Measurements from ENCODE around the gene KLHL3.

The KLHL3 gene

GRCh38 chr5:137599457-137599856 lies 136.4 kb downstream of the KLHL3 start:
- H3K4me3 ChIP-seq (replicated peaks; ENCODE audit: low read depth, low read length), result no peak overlapping the region
- no peak for DNase-seq (ENCODE audit: extremely low read depth, low read depth)
- no peak for TF ChIP-seq CTCF (IDR thresholded peaks at IDR 0.05; ENCODE audit: low read depth, low read length, missing control alignments)

- no peak for DNase-seq (ENCODE audit: extremely low read depth, low read depth)
- H3K4me3 ChIP-seq (replicated peaks; ENCODE audit: low read depth, low read length), result no peak overlapping the region
- TF ChIP-seq CTCF (IDR thresholded peaks at IDR 0.05; ENCODE audit: low read depth, low read length, missing control alignments), result no peak
Observed at GRCh38 chr5:137598399-137598798, 137.5 kb downstream of the KLHL3 start.

GRCh38 chr5:137596941-137597340 lies 138.9 kb downstream of the KLHL3 start:
- DNase-seq (ENCODE audit: extremely low read depth, low read depth), result no peak
- no peak for TF ChIP-seq CTCF (IDR thresholded peaks at IDR 0.05; ENCODE audit: low read depth, low read length, missing control alignments)
- no peak overlapping the region for H3K4me3 ChIP-seq (replicated peaks; ENCODE audit: low read depth, low read length)

- H3K4me3 ChIP-seq (replicated peaks; ENCODE audit: low read depth, low read length), result no peak overlapping the region
- no peak for DNase-seq (ENCODE audit: extremely low read depth, low read depth)
- TF ChIP-seq CTCF (IDR thresholded peaks at IDR 0.05; ENCODE audit: low read depth, low read length, missing control alignments), result no peak
Observed at GRCh38 chr5:137595396-137596079, 140.4 kb downstream of the KLHL3 start.

GRCh38 chr5:137594717-137595116 lies 141.2 kb downstream of the KLHL3 start:
- TF ChIP-seq CTCF (IDR thresholded peaks at IDR 0.05; ENCODE audit: low read depth, low read length, missing control alignments), result no peak
- no peak for DNase-seq (ENCODE audit: extremely low read depth, low read depth)
- no peak overlapping the region for H3K4me3 ChIP-seq (replicated peaks; ENCODE audit: low read depth, low read length)

- no peak for TF ChIP-seq CTCF (IDR thresholded peaks at IDR 0.05; ENCODE audit: low read depth, low read length, missing control alignments)
- H3K4me3 ChIP-seq (replicated peaks; ENCODE audit: low read depth, low read length), result no peak overlapping the region
- no peak for DNase-seq (ENCODE audit: extremely low read depth, low read depth)
Observed at GRCh38 chr5:137592317-137592716, 143.6 kb downstream of the KLHL3 start.

- no peak for TF ChIP-seq CTCF (IDR thresholded peaks at IDR 0.05; ENCODE audit: low read depth, low read length, missing control alignments)
- no peak overlapping the region for H3K4me3 ChIP-seq (replicated peaks; ENCODE audit: low read depth, low read length)
- no peak for DNase-seq (ENCODE audit: extremely low read depth, low read depth)
Observed at GRCh38 chr5:137589185-137589584, 146.7 kb downstream of the KLHL3 start.

Measured in HFF-Myc (cell line).